Measurements from ENCODE around the gene TAAR9. TPM values are rescaled to one million over a fixed set of nuclear protein-coding genes. Genes with fewer than 3 reads are reported as not detected.
A peak's percentile ranks its signal among the peaks of the same experiment; 100 is the strongest.
"Not testable (repeated sequence)": the region's sequence is repeated elsewhere in the genome, so short reads cannot be mapped to it uniquely, and the experiment has no call there.

The TAAR9 gene
- total RNA-seq, 1 experiment from 2014 or later: not detected

- intact Hi-C loops (cut with micrococcal nuclease): loop anchor here (1.0 to 5.0 kb wide), 3 partner anchors 184 to 982 kb away; partner anchors contain the start of gene VNN1
- H3K9me2 ChIP-seq (ENCODE audit: insufficient read depth): no peaks in the 10 kb centered on the region
- no peak overlapping the region for H3K27ac ChIP-seq (ENCODE audit: low read depth, low read length)
- H3K4me1 ChIP-seq (ENCODE audit: control insufficient read depth in 1 of 2, insufficient read depth in 2 of 2, low read length in 2 of 2): peaks cover 20 to 27% of the 10 kb centered on the region in 2 experiments
- peak; percentile 82 for ATAC-seq
- peak; percentile 61 for DNase-seq (ENCODE audit: low read depth, low spot score)
- H2AFZ ChIP-seq (ENCODE audit: low read depth, low read length, poor library complexity, severe bottlenecking): peak overlapping the region; percentile 64
- no peak for TF ChIP-seq SRF (IDR thresholded peaks at IDR 0.05; ENCODE audit: low read depth)
- TF ChIP-seq ZBTB33 (IDR thresholded peaks at IDR 0.05; ENCODE audit: extremely low read depth, insufficient replicate concordance, low read length): no peak
- TF ChIP-seq CEBPB (IDR thresholded peaks at IDR 0.05; ENCODE audit: low read depth): no peak
- TF ChIP-seq CTCF (IDR thresholded peaks at IDR 0.05 in 2 of 3, conservative IDR thresholded peaks at IDR 0.05 in 1 of 3; ENCODE audit: borderline replicate concordance in 1 of 3, insufficient read depth in 1 of 3, low read depth in 2 of 3, low read length in 2 of 3): peak; percentile 63 to 86 (median 75)
- TF ChIP-seq SP1 (IDR thresholded peaks at IDR 0.05; ENCODE audit: low read depth): no peak
- peak; percentile 86 for TF ChIP-seq RAD21 (IDR thresholded peaks at IDR 0.05; ENCODE audit: low read depth)
- no peak for TF ChIP-seq POLR2A (IDR thresholded peaks at IDR 0.05; ENCODE audit: borderline replicate concordance, extremely low read depth, insufficient read depth, insufficient read length)
- no peak for TF ChIP-seq TCF7L2 (IDR thresholded peaks at IDR 0.05; ENCODE audit: borderline replicate concordance, extremely low read depth, insufficient read depth, insufficient read length)
- TF ChIP-seq FOSL1 (IDR thresholded peaks at IDR 0.05; ENCODE audit: low read depth): no peak
- ChIA-PET CTCF (interaction anchor here (0.6 to 1.4 kb wide), 14 partner anchors 9 to 293 kb away, joined by 3 to 13 read pairs (median 4); partner anchors contain the start of genes SLC18B1, STX7 and TAAR5), RAD21 (ENCODE audit: low non-redundant PET in 1 of 2, low total read pairs in 2 of 2, uncharacterized antibody in 2 of 2, unreplicated experiment in 2 of 2) (interaction anchor here (1.0 to 1.2 kb wide), 2 partner anchors 184 to 268 kb away, joined by 3 to 5 read pairs; partner anchors contain the start of gene SLC18B1 (in 1 of the 2)), POLR2A (no interaction called here)
- no peaks in the 10 kb centered on the region for H3K36me3 ChIP-seq (ENCODE audit: control insufficient read depth in 1 of 2, insufficient read depth in 2 of 2, low read length in 2 of 2)
- no TSS peak for BruUV-seq (replicated peaks)
- no peak overlapping the region for H3K9ac ChIP-seq (ENCODE audit: low read length)
- peak overlapping the region; percentile 10 to 33; a peak in 2 of 4 replicates for H3K4me3 ChIP-seq (replicated peaks in 1 of 2; ENCODE audit: low read depth in 1 of 2, low read length in 2 of 2)
- no peaks in the 10 kb centered on the region for H4K20me1 ChIP-seq (ENCODE audit: insufficient read depth)
- H3K4me2 ChIP-seq (ENCODE audit: low read length): peak overlapping the region; percentile 67
- H3K27me3 ChIP-seq (ENCODE audit: insufficient read depth, low read length): peaks cover 12% of the 10 kb centered on the region; the same call in 1 of the 2 replicates
- no peaks in the 10 kb centered on the region for H3K79me2 ChIP-seq (ENCODE audit: insufficient read depth, low read length)
- no peaks in the 10 kb centered on the region for H3K9me3 ChIP-seq (ENCODE audit: control insufficient read depth in 1 of 2, insufficient read depth in 1 of 2, low read depth in 1 of 2, low read length in 2 of 2)
Observed at GRCh38 chr6:132530293-132530974, 7.6 kb upstream of the TAAR9 start.

- ATAC-seq: not testable (repeated sequence)
- intact Hi-C loops (cut with micrococcal nuclease): loop anchor here (5.0 kb wide), 1 partner anchor 978 kb away; no protein-coding TSS in a partner anchor
Observed at GRCh38 chr6:132534546-132534945, 3.5 kb upstream of the TAAR9 start.

More at GRCh38 chr6:132534546-132534945, 3.5 kb upstream of the TAAR9 start:
- H3K4me3 ChIP-seq (replicated peaks in 1 of 2; ENCODE audit: low read depth in 1 of 2, low read length in 2 of 2); H3K9me2 ChIP-seq (ENCODE audit: insufficient read depth); DNase-seq (ENCODE audit: low read depth, low spot score); H3K79me2 ChIP-seq (ENCODE audit: insufficient read depth, low read length); POLR2A ChIA-PET; H2AFZ ChIP-seq (ENCODE audit: low read depth, low read length, poor library complexity, severe bottlenecking); CTCF ChIA-PET; H3K36me3 ChIP-seq (ENCODE audit: control insufficient read depth in 1 of 2, insufficient read depth in 2 of 2, low read length in 2 of 2); H3K9ac ChIP-seq (ENCODE audit: low read length); H3K4me2 ChIP-seq (ENCODE audit: low read length); H3K27me3 ChIP-seq (ENCODE audit: insufficient read depth, low read length); H3K9me3 ChIP-seq (ENCODE audit: control insufficient read depth in 1 of 2, insufficient read depth in 1 of 2, low read depth in 1 of 2, low read length in 2 of 2); RAD21 ChIA-PET (ENCODE audit: low non-redundant PET in 1 of 2, low total read pairs in 2 of 2, uncharacterized antibody in 2 of 2, unreplicated experiment in 2 of 2); BruUV-seq (replicated peaks); H3K27ac ChIP-seq (ENCODE audit: low read depth, low read length); H4K20me1 ChIP-seq (ENCODE audit: insufficient read depth); H3K4me1 ChIP-seq (ENCODE audit: control insufficient read depth in 1 of 2, insufficient read depth in 2 of 2, low read length in 2 of 2): not testable (repeated sequence)
